ENCODE data around the gene MT1A.
A peak's percentile ranks its signal among the peaks of the same experiment; 100 is the strongest.

DNA sequence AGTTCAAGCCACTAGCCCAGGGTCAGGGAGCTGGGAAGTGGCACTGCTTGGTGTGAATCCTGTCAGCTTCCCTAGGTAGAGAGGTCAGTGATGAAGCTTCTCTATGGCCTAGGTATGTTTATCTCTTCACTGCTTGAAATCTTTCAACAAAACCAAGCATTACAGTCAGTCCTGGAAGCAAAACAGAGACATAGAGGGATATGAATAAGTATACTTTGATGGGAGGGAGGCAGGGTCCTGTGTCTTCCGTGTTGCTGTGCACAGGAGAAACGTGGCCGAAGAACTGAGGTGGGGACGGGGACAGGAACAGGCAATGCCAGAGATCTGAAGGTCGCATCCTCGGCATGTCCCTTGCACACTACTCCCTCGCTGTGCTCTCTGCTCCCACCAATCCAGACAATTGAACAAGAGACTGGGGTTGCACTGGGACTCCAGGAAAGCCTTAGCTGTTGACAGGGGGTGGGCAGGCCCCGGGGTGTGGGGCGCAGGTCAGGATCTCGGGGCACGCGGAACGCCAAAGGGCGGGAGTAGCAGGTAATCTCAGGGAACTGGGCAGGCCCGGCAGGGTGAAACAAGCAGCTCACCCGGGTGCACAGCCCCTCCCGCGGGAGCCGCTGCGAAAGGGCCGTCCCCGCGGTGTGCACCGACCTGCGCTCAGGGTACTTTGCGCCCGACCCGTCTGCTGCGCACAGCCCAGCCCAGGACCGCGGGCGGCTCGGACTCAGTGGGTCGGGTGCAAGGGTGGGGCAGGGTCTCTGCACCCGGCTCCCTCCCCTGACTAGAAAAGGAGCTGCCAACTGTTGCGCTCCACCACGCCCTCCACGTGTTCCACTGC, 30.8 kb downstream of the MT1A start, which contains the start of gene MT1H:
- no peak for TF ChIP-seq CTCF (IDR thresholded peaks at IDR 0.05; ENCODE audit: extremely low read depth in 1 of 2, insufficient read depth in 1 of 2, low read depth in 1 of 2, low read length in 2 of 2)
- TF ChIP-seq MYC (IDR thresholded peaks at IDR 0.05; ENCODE audit: low read depth, low read length), result no peak
- no peak for TF ChIP-seq POLR2AphosphoS5 (IDR thresholded peaks at IDR 0.05; ENCODE audit: insufficient read depth, low read depth, low read length)
- peak; percentile 75 for TF ChIP-seq EZH2 (IDR thresholded peaks at IDR 0.05; ENCODE audit: borderline replicate concordance, low read depth, low read length, severe bottlenecking)
